ENCODE results near the gene SNX2. TPM values are rescaled to one million over a fixed set of nuclear protein-coding genes. Genes with fewer than 3 reads are reported as not detected.

Gene SNX2
- total RNA-seq, 1 donor from 2014 or later = 120 TPM

DNA sequence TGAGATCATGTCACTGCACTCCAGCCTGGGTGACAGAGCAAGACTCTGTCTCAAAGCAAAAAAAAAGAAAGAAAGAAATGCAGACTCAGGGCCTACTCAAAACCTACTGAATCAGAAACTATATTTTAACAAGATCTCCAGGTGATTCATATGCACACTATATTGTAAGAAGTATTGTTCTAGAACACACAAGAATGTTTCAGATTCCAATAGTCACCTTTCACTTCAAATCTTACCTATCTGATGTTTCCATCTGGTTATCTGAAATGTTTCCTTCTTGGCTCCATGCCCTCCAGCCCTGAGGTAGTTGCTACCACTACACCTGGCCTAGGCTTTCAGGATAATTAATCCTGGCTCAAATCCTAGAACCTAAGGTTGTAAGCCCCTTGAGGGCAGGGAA, 36.8 kb upstream of the SNX2 start:
- H3K27ac ChIP-seq = no peak overlapping the region
- no peak for DNase-seq
- TF ChIP-seq, protein P1, sequence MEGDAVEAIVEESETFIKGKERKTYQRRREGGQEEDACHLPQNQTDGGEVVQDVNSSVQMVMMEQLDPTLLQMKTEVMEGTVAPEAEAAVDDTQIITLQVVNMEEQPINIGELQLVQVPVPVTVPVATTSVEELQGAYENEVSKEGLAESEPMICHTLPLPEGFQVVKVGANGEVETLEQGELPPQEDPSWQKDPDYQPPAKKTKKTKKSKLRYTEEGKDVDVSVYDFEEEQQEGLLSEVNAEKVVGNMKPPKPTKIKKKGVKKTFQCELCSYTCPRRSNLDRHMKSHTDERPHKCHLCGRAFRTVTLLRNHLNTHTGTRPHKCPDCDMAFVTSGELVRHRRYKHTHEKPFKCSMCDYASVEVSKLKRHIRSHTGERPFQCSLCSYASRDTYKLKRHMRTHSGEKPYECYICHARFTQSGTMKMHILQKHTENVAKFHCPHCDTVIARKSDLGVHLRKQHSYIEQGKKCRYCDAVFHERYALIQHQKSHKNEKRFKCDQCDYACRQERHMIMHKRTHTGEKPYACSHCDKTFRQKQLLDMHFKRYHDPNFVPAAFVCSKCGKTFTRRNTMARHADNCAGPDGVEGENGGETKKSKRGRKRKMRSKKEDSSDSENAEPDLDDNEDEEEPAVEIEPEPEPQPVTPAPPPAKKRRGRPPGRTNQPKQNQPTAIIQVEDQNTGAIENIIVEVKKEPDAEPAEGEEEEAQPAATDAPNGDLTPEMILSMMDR (IDR thresholded peaks at IDR 0.05) = no peak
- no peaks in the 10 kb centered on the region for H3K27me3 ChIP-seq (ENCODE audit: low read depth)
- H3K36me3 ChIP-seq = no peaks in the 10 kb centered on the region
- intact Hi-C loops (cut with DNase I) = no loop called here
- H3K4me1 ChIP-seq = peaks cover 9% of the 10 kb centered on the region
- H3K4me3 ChIP-seq = no peak overlapping the region
- no peak for ATAC-seq
- no peaks in the 10 kb centered on the region for H3K9me3 ChIP-seq

DNA sequence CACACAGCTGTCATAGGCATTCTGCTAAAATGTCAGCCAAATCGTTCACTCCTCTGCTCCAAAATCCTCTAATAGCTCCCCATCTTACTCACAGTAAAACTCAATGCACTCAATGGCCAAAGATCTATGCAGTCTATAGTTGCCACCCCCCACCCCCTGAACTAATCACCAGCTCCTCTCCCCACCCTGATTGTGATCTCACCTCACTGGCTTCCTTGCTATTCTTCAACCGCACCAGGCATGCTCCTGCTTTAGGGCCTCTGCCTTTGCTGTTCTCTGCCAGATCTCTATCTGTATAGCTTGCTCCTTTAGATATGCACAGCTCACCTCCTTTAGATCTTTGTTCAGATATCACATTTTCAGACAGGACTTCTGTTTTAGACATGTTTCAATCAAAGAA, 33.2 kb upstream of the SNX2 start:
- intact Hi-C loops (cut with DNase I) = no loop called here
- no peaks in the 10 kb centered on the region for H3K27me3 ChIP-seq (ENCODE audit: low read depth)
- no peaks in the 10 kb centered on the region for H3K9me3 ChIP-seq
- H3K36me3 ChIP-seq = no peaks in the 10 kb centered on the region
- TF ChIP-seq, protein P1 (IDR thresholded peaks at IDR 0.05) = no peak
- H3K27ac ChIP-seq = no peak overlapping the region
- DNase-seq (no peak), ATAC-seq (no peak)
- H3K4me3 ChIP-seq = no peak overlapping the region
- H3K4me1 ChIP-seq = peaks cover 4% of the 10 kb centered on the region

DNA sequence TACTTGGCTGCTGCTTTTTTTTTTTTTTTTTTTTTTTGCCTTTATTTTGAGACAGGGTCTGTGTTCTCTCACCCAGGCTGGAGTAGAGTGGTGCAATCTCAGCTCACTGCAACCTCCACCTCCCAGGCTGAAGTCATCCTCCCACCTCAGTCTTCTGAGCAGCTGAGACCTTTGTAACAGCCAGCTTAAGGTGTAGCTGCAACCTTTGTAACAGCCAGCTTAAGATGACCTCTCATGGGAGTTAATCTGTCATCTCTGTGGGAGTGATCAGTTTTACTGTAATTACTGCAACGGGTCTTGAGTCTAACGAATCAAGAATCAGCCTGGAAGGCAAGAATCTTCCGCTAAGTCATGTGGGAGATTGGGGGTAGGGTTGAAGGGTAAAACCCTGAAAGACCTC, 31.6 kb upstream of the SNX2 start:
- TF ChIP-seq, protein P1 (IDR thresholded peaks at IDR 0.05) = no peak
- H3K4me1 ChIP-seq = no peaks in the 10 kb centered on the region
- H3K27ac ChIP-seq = no peak overlapping the region
- no peaks in the 10 kb centered on the region for H3K9me3 ChIP-seq
- intact Hi-C loops (cut with DNase I) = no loop called here
- no peaks in the 10 kb centered on the region for H3K36me3 ChIP-seq
- H3K4me3 ChIP-seq = no peak overlapping the region
- DNase-seq (no peak), ATAC-seq (no peak)
- H3K27me3 ChIP-seq (ENCODE audit: low read depth) = no peaks in the 10 kb centered on the region

DNA sequence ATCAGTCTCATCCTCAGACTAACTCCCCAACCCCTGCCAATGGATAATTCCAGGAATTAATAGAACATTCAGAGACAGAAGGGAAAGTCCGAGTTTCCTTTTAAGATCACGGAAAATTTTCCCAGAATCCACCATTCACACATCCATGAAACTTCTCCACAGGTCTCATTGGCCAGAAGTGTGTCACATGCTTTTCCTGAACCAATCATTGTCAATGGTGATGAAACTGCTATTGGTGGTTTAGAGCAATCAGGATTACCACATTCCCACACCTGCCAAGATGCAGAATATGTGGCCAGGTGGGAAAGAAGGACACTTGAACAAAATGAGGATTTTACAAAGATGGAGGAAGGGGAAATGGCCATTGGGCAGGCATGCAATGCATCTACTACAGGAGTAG, 29.3 kb upstream of the SNX2 start:
- no peak for ATAC-seq
- no peaks in the 10 kb centered on the region for H3K36me3 ChIP-seq

DNA sequence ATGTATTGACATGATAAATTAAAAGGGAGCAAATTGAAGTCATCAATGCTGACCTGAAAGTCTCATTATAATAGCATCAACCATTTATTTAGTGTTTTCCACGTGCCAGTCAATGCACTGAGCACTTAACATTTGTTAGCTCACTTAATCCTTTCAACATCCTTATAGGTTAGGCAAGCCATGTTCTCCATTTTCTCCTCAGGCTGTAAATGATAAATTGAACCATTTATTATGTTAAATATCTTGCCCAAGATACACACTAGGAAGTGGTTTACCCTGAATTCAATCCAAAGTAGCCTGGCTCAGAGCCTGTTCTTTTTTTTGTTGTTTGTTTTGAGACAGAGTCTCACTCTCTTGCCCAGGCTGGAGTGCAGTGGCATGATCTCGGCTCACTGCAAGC, 25.0 kb upstream of the SNX2 start:
- H3K27me3 ChIP-seq (ENCODE audit: low read depth) = no peaks in the 10 kb centered on the region
- TF ChIP-seq, protein P1 (IDR thresholded peaks at IDR 0.05) = no peak
- no peak overlapping the region for H3K4me3 ChIP-seq
- H3K4me1 ChIP-seq = no peaks in the 10 kb centered on the region
- intact Hi-C loops (cut with DNase I) = no loop called here
- H3K27ac ChIP-seq = no peak overlapping the region
- ATAC-seq = peak in 1 of 2 donors; percentile 23
- H3K36me3 ChIP-seq = no peaks in the 10 kb centered on the region
- DNase-seq = no peak
- no peaks in the 10 kb centered on the region for H3K9me3 ChIP-seq

More for the DNA sequence above, 29.3 kb upstream of the SNX2 start:
- DNase-seq = no peak
- Histone ChIP-seq H3K27ac (no peak overlapping the region), H3K4me1 (no peaks in the 10 kb centered on the region), H3K4me3 (no peak overlapping the region), H3K27me3 (ENCODE audit: low read depth) (no peaks in the 10 kb centered on the region), H3K9me3 (no peaks in the 10 kb centered on the region)
- intact Hi-C loops (cut with DNase I) = no loop called here
- TF ChIP-seq, protein P1 (IDR thresholded peaks at IDR 0.05) = no peak

DNA sequence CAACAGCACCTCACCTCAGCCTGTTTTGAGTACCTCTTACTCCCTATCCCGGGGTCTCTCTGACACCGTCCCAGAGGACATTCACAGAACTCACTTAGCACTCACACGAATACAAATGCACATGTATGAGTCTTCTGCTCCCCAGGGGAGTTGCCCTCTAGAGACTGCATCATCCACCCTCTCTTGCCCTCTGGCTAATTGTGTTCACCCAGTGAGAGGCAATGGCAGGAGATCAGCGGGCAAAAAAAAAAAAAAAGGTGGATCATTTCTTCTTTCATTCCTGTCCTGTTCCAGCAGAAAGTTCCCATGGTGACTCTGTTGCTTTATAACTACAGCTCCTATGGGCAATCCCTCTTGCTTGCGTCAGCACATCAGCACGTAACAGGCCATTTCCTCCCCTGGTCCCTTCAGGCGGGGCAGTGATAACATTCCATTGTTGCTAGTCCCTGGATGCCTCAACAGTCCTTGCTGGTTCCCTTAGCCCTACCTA, 23.5 kb upstream of the SNX2 start:
- ATAC-seq = peak in 1 of 2 donors; percentile 55

More for the DNA sequence above, 23.5 kb upstream of the SNX2 start:
- Histone ChIP-seq H3K27ac (no peak overlapping the region), H3K4me3 (no peak overlapping the region), H3K27me3 (ENCODE audit: low read depth) (no peaks in the 10 kb centered on the region), H3K4me1 (peaks cover 5% of the 10 kb centered on the region), H3K36me3 (no peaks in the 10 kb centered on the region), H3K9me3 (no peaks in the 10 kb centered on the region)
- intact Hi-C loops (cut with DNase I) = no loop called here
- TF ChIP-seq, protein P1 (IDR thresholded peaks at IDR 0.05) = no peak
- no peak for DNase-seq
